HCT116 (cell line): ENCODE measurements around the gene CSK. TPM values are rescaled to one million over a fixed set of nuclear protein-coding genes. Genes with fewer than 3 reads are reported as not detected.

ENCODE experiments used
- ATAC-seq: fragments of 200-7000 bp; cut with Tn5 transposase; 2 replicates; pipeline ENCODE4 v1.9.1; 2020; ENCODE audit warnings: mild to moderate bottlenecking, moderate library complexity
- BruUV-seq: library from RNA; stranded (reverse); fragments of 400-500 nt; replicated peaks from 2 replicates; lab custom pipeline; 2021; lab: Mats Ljungman, UMichigan
- CTCF ChIA-PET: fragments of 300-600 bp; sonication (Branson Sonifier 250); formaldehyde crosslinking; loops from one replicate; lab custom pipeline; 2021; ENCODE audit warnings: antibody characterized with exemption; lab: Charles Lee
- POLR2A ChIA-PET: fragments of 300-600, 350-600 bp; sonication (Branson Sonifier 250); formaldehyde crosslinking; loops from one replicate; lab custom pipeline; 2021; ENCODE audit warnings: antibody characterized with exemption; lab: Charles Lee
- RAD21 ChIA-PET, 2 experiments: fragments of 300-600 bp; sonication (Branson Sonifier 250); formaldehyde crosslinking; loops; one replicate each; lab custom pipeline; 2023; ENCODE audit warnings: low total read pairs in 2 of 2; ENCODE audit not compliant: uncharacterized antibody in 2 of 2, unreplicated experiment in 2 of 2, low non-redundant PET in 1 of 2; lab: Charles Lee
- DNase-seq: peaks from one replicate; pipeline ENCODE4 v3.0.0-alpha.2; 2010; ENCODE audit warnings: low read depth, low spot score
- H2AFZ ChIP-seq: fragments of 200-600 bp; shearing (Covaris generic), sonication (generic); 2 replicates; pipeline ENCODE4 v1.6.1; 2017; ENCODE audit warnings: low read depth, mixed run types, mixed read lengths, antibody characterized with exemption, low read length; ENCODE audit not compliant: poor library complexity, severe bottlenecking
- H3K27ac ChIP-seq: 2 replicates; pipeline ENCODE4 v1.5.1; 2012; ENCODE audit warnings: low read depth, low read length
- H3K27me3 ChIP-seq: fragments of 200-600 bp; sonication (generic); 2 replicates; pipeline ENCODE4 v1.6.1; 2016; ENCODE audit warnings: mixed run types, low read length, mixed read lengths; ENCODE audit not compliant: insufficient read depth
- H3K36me3 ChIP-seq, 2 experiments: fragments of 200-500 bp in 1 of 2; fragments of 200-600 bp in 1 of 2; sonication (Bioruptor generic) in 1 of 2; sonication (generic) in 1 of 2; 2 replicates each; pipeline versions ENCODE4 v1.5.1 to v1.6.1; 2014 to 2016; ENCODE audit warnings: low read length in 2 of 2, inconsistent platforms in 1 of 2, mixed read lengths in 1 of 2, mixed run types in 1 of 2; ENCODE audit not compliant: insufficient read depth in 2 of 2, control insufficient read depth in 1 of 2
- H3K4me1 ChIP-seq, 2 experiments: fragments of 200-600 bp in 1 of 2; sonication (generic) in 1 of 2; 2 replicates each; pipeline versions ENCODE4 v1.5.1 to v1.6.1; 2012 to 2017; ENCODE audit warnings: low read length in 2 of 2, inconsistent platforms in 1 of 2, mild to moderate bottlenecking in 1 of 2, mixed read lengths in 1 of 2, mixed run types in 1 of 2, moderate library complexity in 1 of 2; ENCODE audit not compliant: insufficient read depth in 2 of 2, control insufficient read depth in 1 of 2
- H3K4me2 ChIP-seq: fragments of 200-600 bp; sonication (generic); 2 replicates; pipeline ENCODE4 v1.6.1; 2017; ENCODE audit warnings: mixed run types, low read length, mixed read lengths
- H3K4me3 ChIP-seq, 2 experiments: fragments of 200-600 bp in 1 of 2; sonication (generic) in 1 of 2; replicated peaks in 1 of 2; 2 replicates each; pipeline ENCODE4 v1.5.1; 2011 to 2016; ENCODE audit warnings: low read length in 2 of 2, control low read depth in 1 of 2, low read depth in 1 of 2, mild to moderate bottlenecking in 1 of 2, mixed read lengths in 1 of 2, mixed run types in 1 of 2
- H3K79me2 ChIP-seq: fragments of 200-600 bp; sonication (generic); 2 replicates; pipeline ENCODE4 v1.6.1; 2017; ENCODE audit warnings: mild to moderate bottlenecking, mixed run types, low read length, moderate library complexity, mixed read lengths; ENCODE audit not compliant: insufficient read depth
- H3K9ac ChIP-seq: fragments of 200-600 bp; sonication (generic); 2 replicates; pipeline ENCODE4 v1.6.1; 2016; ENCODE audit warnings: low read length, mixed read lengths
- H3K9me2 ChIP-seq: fragments of 200-600 bp; sonication (generic), shearing (Covaris generic); 2 replicates; pipeline ENCODE4 v1.6.1; 2017; ENCODE audit warnings: mixed run types, mild to moderate bottlenecking, moderate library complexity; ENCODE audit not compliant: insufficient read depth
- H3K9me3 ChIP-seq, 2 experiments: fragments of 200-500 bp in 1 of 2; fragments of 200-600 bp in 1 of 2; sonication (Bioruptor generic) in 1 of 2; sonication (generic) in 1 of 2; 2 replicates each; pipeline ENCODE4 v1.6.1; 2014 to 2017; ENCODE audit warnings: low read length in 2 of 2, mixed read lengths in 2 of 2, inconsistent platforms in 1 of 2, low read depth in 1 of 2, mild to moderate bottlenecking in 1 of 2, mixed run types in 1 of 2, moderate library complexity in 1 of 2; ENCODE audit not compliant: control insufficient read depth in 1 of 2, insufficient read depth in 1 of 2
- H4K20me1 ChIP-seq: fragments of 200-600 bp; sonication (generic), shearing (Covaris generic); 2 replicates; pipeline ENCODE4 v1.6.1; 2017; ENCODE audit warnings: mixed run types, mild to moderate bottlenecking, moderate library complexity; ENCODE audit not compliant: insufficient read depth
- CTCF ChIP-seq, 3 experiments: fragments of 200-600 bp in 1 of 3; sonication (generic) in 1 of 3; IDR thresholded peaks in 2 of 3; conservative IDR thresholded peaks in 1 of 3; 2 replicates each; pipeline ENCODE4 v1.5.1; 2012 to 2017; ENCODE audit warnings: low read depth in 2 of 3, low read length in 2 of 3, antibody characterized with exemption in 1 of 3, borderline replicate concordance in 1 of 3, control low read depth in 1 of 3, mild to moderate bottlenecking in 1 of 3, mixed read lengths in 1 of 3, mixed run types in 1 of 3, moderate library complexity in 1 of 3; ENCODE audit not compliant: insufficient read depth in 1 of 3
- RAD21 ChIP-seq: IDR thresholded peaks from 2 replicates; pipeline ENCODE4 v1.6.1; 2012; ENCODE audit warnings: low read depth, mild to moderate bottlenecking
- intact Hi-C: fragments of 100-400 bp; cut with micrococcal nuclease; formaldehyde crosslinking; loops from 2 replicates; pipeline ENCODE4 v1.10.0; 2022
- total RNA-seq: library from RNA; stranded (reverse); gene quantifications from one replicate; pipeline ENCODE4 v1.2.1, GENCODE V29; 2021; ENCODE audit not compliant: unreplicated experiment
- TF ChIP-seq, protein P1 (sequence below): IDR thresholded peaks from 2 replicates; pipeline ENCODE4 v1.6.1; 2012; ENCODE audit warnings: low read depth

The CSK gene
- total RNA-seq, 1 experiment from 2014 or later, result 72.2 TPM

DNA sequence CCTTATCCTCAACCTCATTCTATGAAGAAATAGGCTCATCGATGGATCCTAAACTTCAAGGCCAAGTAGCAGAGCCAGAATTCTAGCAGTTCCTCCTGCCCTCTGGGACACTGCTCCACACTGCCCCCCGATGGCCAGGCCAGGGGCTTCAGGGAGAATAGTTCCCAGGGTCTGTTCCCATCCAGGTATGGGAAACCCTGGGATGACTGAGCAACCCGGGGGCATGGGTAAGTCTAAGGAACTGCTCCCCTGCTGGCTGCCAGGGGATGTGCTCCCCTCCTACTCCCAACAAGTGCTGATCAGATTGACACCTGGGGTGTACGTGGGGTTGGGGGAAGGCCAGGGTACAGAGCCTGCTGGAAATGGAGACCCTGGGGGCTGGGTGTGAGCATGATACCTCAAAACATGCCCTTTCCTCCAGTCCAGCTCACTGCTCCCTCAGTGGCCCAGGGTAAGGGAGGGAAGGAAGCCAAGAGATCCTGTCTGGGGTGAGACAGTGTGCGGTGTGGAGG, 53.5 kb downstream of the CSK start:
- no peaks in the 10 kb centered on the region for H3K27me3 ChIP-seq
- RAD21 ChIA-PET, result no interaction called here
- H3K9ac ChIP-seq, result no peak overlapping the region
- no peaks in the 10 kb centered on the region for H3K9me3 ChIP-seq
- H4K20me1 ChIP-seq, result no peaks in the 10 kb centered on the region
- H3K4me2 ChIP-seq, result no peak overlapping the region
- H3K36me3 ChIP-seq, result peaks cover 2% of the 10 kb centered on the region in 2 experiments; a peak in 1 of 4 replicates
- TF ChIP-seq RAD21 (peak; percentile 78), CTCF (IDR thresholded peaks at IDR 0.05 in 2 of 3, conservative IDR thresholded peaks at IDR 0.05 in 1 of 3; ENCODE audit: borderline replicate concordance in 1 of 3, insufficient read depth in 1 of 3, low read depth in 2 of 3, low read length in 2 of 3) (peak; percentile 93 to 98 (median 96))
- TF ChIP-seq, protein P1, sequence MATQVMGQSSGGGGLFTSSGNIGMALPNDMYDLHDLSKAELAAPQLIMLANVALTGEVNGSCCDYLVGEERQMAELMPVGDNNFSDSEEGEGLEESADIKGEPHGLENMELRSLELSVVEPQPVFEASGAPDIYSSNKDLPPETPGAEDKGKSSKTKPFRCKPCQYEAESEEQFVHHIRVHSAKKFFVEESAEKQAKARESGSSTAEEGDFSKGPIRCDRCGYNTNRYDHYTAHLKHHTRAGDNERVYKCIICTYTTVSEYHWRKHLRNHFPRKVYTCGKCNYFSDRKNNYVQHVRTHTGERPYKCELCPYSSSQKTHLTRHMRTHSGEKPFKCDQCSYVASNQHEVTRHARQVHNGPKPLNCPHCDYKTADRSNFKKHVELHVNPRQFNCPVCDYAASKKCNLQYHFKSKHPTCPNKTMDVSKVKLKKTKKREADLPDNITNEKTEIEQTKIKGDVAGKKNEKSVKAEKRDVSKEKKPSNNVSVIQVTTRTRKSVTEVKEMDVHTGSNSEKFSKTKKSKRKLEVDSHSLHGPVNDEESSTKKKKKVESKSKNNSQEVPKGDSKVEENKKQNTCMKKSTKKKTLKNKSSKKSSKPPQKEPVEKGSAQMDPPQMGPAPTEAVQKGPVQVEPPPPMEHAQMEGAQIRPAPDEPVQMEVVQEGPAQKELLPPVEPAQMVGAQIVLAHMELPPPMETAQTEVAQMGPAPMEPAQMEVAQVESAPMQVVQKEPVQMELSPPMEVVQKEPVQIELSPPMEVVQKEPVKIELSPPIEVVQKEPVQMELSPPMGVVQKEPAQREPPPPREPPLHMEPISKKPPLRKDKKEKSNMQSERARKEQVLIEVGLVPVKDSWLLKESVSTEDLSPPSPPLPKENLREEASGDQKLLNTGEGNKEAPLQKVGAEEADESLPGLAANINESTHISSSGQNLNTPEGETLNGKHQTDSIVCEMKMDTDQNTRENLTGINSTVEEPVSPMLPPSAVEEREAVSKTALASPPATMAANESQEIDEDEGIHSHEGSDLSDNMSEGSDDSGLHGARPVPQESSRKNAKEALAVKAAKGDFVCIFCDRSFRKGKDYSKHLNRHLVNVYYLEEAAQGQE, result no peak
- ATAC-seq (peak; percentile 97), DNase-seq (peak; percentile 69)
- POLR2A ChIA-PET, result no interaction called here
- CTCF ChIA-PET, result interaction anchor here (0.7 to 1.5 kb wide), 4 partner anchors 10 to 121 kb away, joined by 3 to 5 read pairs (median 3); partner anchors contain the start of gene RPP25
- no peaks in the 10 kb centered on the region for H3K79me2 ChIP-seq
- H3K9me2 ChIP-seq, result no peaks in the 10 kb centered on the region
- intact Hi-C loops, result loop anchor here (1.0 kb wide), 1 partner anchor 64 kb away; no protein-coding TSS in a partner anchor
- H3K27ac ChIP-seq, result no peak overlapping the region; the same call in 1 of the 2 replicates
- H3K4me3 ChIP-seq, result no peak overlapping the region
- H3K4me1 ChIP-seq, result peaks cover 0 to 9% of the 10 kb centered on the region in 2 experiments; a peak in 2 of 4 replicates
- H2AFZ ChIP-seq, result no peak overlapping the region
- no TSS peak for BruUV-seq
